Tibial nerve (tissue), 4 donors: ENCODE measurements around the gene C19orf25. TPM values are rescaled to one million over a fixed set of nuclear protein-coding genes. Genes with fewer than 3 reads are reported as not detected.
"Not testable (repeated sequence)": the region's sequence is repeated elsewhere in the genome, so short reads cannot be mapped to it uniquely, and the experiment has no call there.

Experiments
- DNase-seq, 2 donors: peaks; one replicate each; pipeline ENCODE4 v3.0.0-alpha.2; 2019; ENCODE audit warnings: low spot score in 2 of 2
- H3K27ac ChIP-seq, 4 donors: fragments of 200-600 bp; sonication (generic) in 3 of 4; one replicate each; pipeline ENCODE4 v1.5.1; 2017 to 2019; ENCODE audit warnings: mild to moderate bottlenecking in 1 of 4
- H3K27me3 ChIP-seq, 2 donors: fragments of 200-600 bp; sonication (generic) in 1 of 2; one replicate each; pipeline versions ENCODE4 v1.5.1 to v1.6.0; 2017 to 2019
- H3K36me3 ChIP-seq, 3 donors: fragments of 200-600 bp; sonication (generic); one replicate each; pipeline ENCODE4 v1.5.1; 2018 to 2019
- H3K4me1 ChIP-seq, 4 donors: fragments of 200-600 bp; sonication (generic) in 3 of 4; one replicate each; pipeline ENCODE4 v1.5.1; 2017 to 2019
- H3K4me3 ChIP-seq, 4 donors: fragments of 200-600 bp; sonication (generic) in 3 of 4; one replicate each; pipeline ENCODE4 v1.5.1; 2017 to 2019; ENCODE audit warnings: mild to moderate bottlenecking in 1 of 4, moderate library complexity in 1 of 4
- H3K9me3 ChIP-seq, 4 donors: fragments of 200-600 bp; sonication (generic) in 3 of 4; one replicate each; pipeline ENCODE4 v1.5.1; 2017 to 2019
- EP300 ChIP-seq, 2 donors: sonication (generic); formaldehyde crosslinking; IDR thresholded peaks; one replicate each; pipeline ENCODE4 v1.6.1; 2017; ENCODE audit warnings: antibody characterized with exemption in 2 of 2, mild to moderate bottlenecking in 1 of 2
- POLR2A ChIP-seq, 2 donors: fragments of 450-650 bp; IDR thresholded peaks; one replicate each; pipeline ENCODE4 v1.6.1; 2017; ENCODE audit warnings: antibody characterized with exemption in 2 of 2, mild to moderate bottlenecking in 2 of 2, moderate library complexity in 2 of 2
- WGBS, 2 donors: methylation state at CpG; one replicate each; pipeline ENCODE4 v1.1.5; 2018; 5-methylcytosine and 5-hydroxymethylcytosine counted together
- total RNA-seq, 4 donors: library from RNA; depleted of rRNA; stranded (reverse); fragments of >200 nt; gene quantifications; one replicate each; pipeline ENCODE4 v1.1.0, GENCODE V29; 2016
- TF ChIP-seq, protein P1 (sequence below), 5 experiments: fragments of 200-600 bp in 3 of 5; fragments of 450-650 bp in 2 of 5; sonication (generic) in 3 of 5; IDR thresholded peaks; one replicate each; pipeline ENCODE4 v1.5.1; 2016 to 2019; ENCODE audit warnings: antibody characterized with exemption in 5 of 5, mild to moderate bottlenecking in 3 of 5, moderate library complexity in 2 of 5

The C19orf25 gene
- total RNA-seq, 4 donors from 2014 or later: 22.4 to 47.4 (median 33.8) TPM

GRCh38 chr19:1441022-1441426 lies 38.0 kb downstream of the C19orf25 start:
- no peaks in the 10 kb centered on the region for H3K9me3 ChIP-seq
- TF ChIP-seq, protein P1, sequence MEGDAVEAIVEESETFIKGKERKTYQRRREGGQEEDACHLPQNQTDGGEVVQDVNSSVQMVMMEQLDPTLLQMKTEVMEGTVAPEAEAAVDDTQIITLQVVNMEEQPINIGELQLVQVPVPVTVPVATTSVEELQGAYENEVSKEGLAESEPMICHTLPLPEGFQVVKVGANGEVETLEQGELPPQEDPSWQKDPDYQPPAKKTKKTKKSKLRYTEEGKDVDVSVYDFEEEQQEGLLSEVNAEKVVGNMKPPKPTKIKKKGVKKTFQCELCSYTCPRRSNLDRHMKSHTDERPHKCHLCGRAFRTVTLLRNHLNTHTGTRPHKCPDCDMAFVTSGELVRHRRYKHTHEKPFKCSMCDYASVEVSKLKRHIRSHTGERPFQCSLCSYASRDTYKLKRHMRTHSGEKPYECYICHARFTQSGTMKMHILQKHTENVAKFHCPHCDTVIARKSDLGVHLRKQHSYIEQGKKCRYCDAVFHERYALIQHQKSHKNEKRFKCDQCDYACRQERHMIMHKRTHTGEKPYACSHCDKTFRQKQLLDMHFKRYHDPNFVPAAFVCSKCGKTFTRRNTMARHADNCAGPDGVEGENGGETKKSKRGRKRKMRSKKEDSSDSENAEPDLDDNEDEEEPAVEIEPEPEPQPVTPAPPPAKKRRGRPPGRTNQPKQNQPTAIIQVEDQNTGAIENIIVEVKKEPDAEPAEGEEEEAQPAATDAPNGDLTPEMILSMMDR (IDR thresholded peaks at IDR 0.05): no peak
- TF ChIP-seq POLR2A (IDR thresholded peaks at IDR 0.05) (no peak), EP300 (IDR thresholded peaks at IDR 0.05) (no peak)
- peaks cover 0 to 8% of the 10 kb centered on the region in 2 donors for H3K27me3 ChIP-seq
- no peak for DNase-seq
- H3K4me3 ChIP-seq: no peak overlapping the region
- peaks cover 9 to 42% (median 20%) of the 10 kb centered on the region in 3 donors for H3K36me3 ChIP-seq
- no peak overlapping the region for H3K27ac ChIP-seq
- H3K4me1 ChIP-seq: peaks cover 0 to 45% (median 29%) of the 10 kb centered on the region in 4 donors
- WGBS, 2 donors: 86 to 92% methylated on average over 5 to 6 of the region's 9 CpGs

GRCh38 chr19:1440418-1440801 lies 38.6 kb downstream of the C19orf25 start:
- Histone ChIP-seq H3K4me1 (peaks cover 0 to 39% (median 23%) of the 10 kb centered on the region in 4 donors), H3K4me3 (no peak overlapping the region), H3K36me3 (peaks cover 9 to 48% (median 20%) of the 10 kb centered on the region in 3 donors), H3K9me3 (no peaks in the 10 kb centered on the region), H3K27ac (no peak overlapping the region), H3K27me3 (peaks cover 0 to 2% of the 10 kb centered on the region in 2 donors)
- TF ChIP-seq, protein P1 (IDR thresholded peaks at IDR 0.05): no peak
- TF ChIP-seq POLR2A (IDR thresholded peaks at IDR 0.05): no peak
- no peak for TF ChIP-seq EP300 (IDR thresholded peaks at IDR 0.05)
- WGBS, 2 donors: 92% methylated on average over 11 of the region's 15 CpGs; no CpG with 5 or more reads in 1 of the 2 donors
- no peak for DNase-seq

DNA sequence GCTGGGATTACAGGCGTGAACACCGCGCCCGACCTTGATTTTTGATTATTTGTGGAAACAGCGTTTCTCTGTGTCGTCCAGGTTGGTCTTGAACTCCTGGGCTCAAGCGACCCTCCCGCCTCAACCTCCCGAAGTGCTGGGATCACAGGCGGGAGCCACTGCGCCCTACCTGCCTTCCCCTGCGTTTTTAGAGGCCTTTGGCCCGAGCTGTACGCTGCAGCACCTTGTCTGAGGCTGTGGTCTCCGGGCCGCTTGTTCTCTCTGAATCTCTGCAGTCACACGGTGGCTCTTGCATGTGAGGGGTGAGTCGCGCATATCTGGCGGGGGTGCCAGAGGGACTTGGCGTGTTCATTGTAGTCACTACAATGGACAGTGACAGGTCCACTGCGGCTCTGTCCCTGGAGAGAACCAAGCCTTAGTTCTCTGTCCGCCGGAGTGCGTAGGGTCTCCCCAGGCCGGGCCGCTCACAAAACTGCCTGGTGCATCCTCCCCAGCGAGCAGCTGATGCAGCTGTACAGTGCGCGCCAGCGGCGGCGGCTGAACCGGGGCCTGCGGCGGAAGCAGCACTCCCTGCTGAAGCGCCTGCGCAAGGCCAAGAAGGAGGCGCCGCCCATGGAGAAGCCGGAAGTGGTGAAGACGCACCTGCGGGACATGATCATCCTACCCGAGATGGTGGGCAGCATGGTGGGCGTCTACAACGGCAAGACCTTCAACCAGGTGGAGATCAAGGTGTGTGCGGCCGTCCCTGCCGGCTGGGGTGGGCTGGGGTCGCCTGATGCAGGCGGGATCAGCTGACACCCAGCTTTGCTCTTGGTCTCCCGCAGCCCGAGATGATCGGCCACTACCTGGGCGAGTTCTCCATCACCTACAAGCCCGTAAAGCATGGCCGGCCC lies 39.2 kb downstream of the C19orf25 start:
- H3K27me3 ChIP-seq, H3K9me3 ChIP-seq, DNase-seq: not testable (repeated sequence)
- Histone ChIP-seq H3K27ac (peak overlapping the region in 3 of 4 donors; percentile 88 to 93 (median 89)), H3K4me3 (peak overlapping the region; percentile 74 to 99 (median 91)), H3K36me3 (peaks cover 9 to 54% (median 20%) of the 10 kb centered on the region in 3 donors), H3K4me1 (peaks cover 0 to 32% (median 20%) of the 10 kb centered on the region in 4 donors)
- 83 to 87% methylated on average over 47 to 55 of the region's 57 CpGs for whole genome bisulfite sequencing, 2 donors

- peaks cover 13 to 62% (median 26%) of the 10 kb centered on the region in 3 donors for H3K36me3 ChIP-seq
- H3K27me3 ChIP-seq: no peaks in the 10 kb centered on the region
- peak overlapping the region; percentile 63 to 93 (median 88) for H3K27ac ChIP-seq
- peak overlapping the region; percentile 74 to 99 (median 91) for H3K4me3 ChIP-seq
- no peak for DNase-seq
- no peaks in the 10 kb centered on the region for H3K9me3 ChIP-seq
- TF ChIP-seq, protein P1 (IDR thresholded peaks at IDR 0.05): no peak
- TF ChIP-seq EP300 (IDR thresholded peaks at IDR 0.05) (no peak), POLR2A (IDR thresholded peaks at IDR 0.05) (no peak)
- H3K4me1 ChIP-seq: peaks cover 0 to 28% (median 18%) of the 10 kb centered on the region in 4 donors
- 0 to 5% methylated on average over 11 to 13 of the region's 26 CpGs for WGBS, 2 donors
Observed at GRCh38 chr19:1438933-1439354, 40.1 kb downstream of the C19orf25 start.

GRCh38 chr19:1438035-1438932 lies 40.7 kb downstream of the C19orf25 start, which contains the start of gene RPS15:
Gene RPS15, plus strand, starts transcription at chr19:1438396. Its CDS starts 30 bp downstream, at chr19:1438426.
- peak; percentile 87 to 89 for DNase-seq
- TF ChIP-seq EP300 (IDR thresholded peaks at IDR 0.05) (peak; percentile 88 to 99), POLR2A (IDR thresholded peaks at IDR 0.05) (peak; percentile 76 to 94)
- TF ChIP-seq, protein P1 (IDR thresholded peaks at IDR 0.05): peak; percentile 96 to 98 (median 97)
- Histone ChIP-seq H3K4me3 (peak within 1 kb of the TSS; percentile 74 to 99 (median 91)), H3K9me3 (no peaks in the 10 kb centered on the region), H3K27me3 (no peaks in the 10 kb centered on the region), H3K36me3 (peaks cover 13 to 69% (median 26%) of the 10 kb centered on the region in 3 donors), H3K27ac (peak within 1 kb of the TSS; percentile 63 to 93 (median 88)), H3K4me1 (peaks cover 0 to 28% (median 18%) of the 10 kb centered on the region in 4 donors)
- 2% methylated on average over 38 to 48 of the region's 100 CpGs for WGBS, 2 donors
